Skin of body (tissue), 2 donors: ENCODE results near the gene PTPN1. TPM values are rescaled to one million over a fixed set of nuclear protein-coding genes. Genes with fewer than 3 reads are reported as not detected.
"Not testable (repeated sequence)": the region's sequence is repeated elsewhere in the genome, so short reads cannot be mapped to it uniquely, and the experiment has no call there.

Source experiments
- DNase-seq: peaks from one replicate; lab custom pipeline; 2025; lab: John Stamatoyannopoulos, UW
- total RNA-seq: library from RNA; depleted of rRNA; stranded (reverse); fragments of >200 nt; gene quantifications from one replicate; pipeline ENCODE4 v1.2.3, GENCODE V29; 2014

PTPN1 gene
- total RNA-seq, 1 donor from 2014 or later = 15.5 TPM

DNA sequence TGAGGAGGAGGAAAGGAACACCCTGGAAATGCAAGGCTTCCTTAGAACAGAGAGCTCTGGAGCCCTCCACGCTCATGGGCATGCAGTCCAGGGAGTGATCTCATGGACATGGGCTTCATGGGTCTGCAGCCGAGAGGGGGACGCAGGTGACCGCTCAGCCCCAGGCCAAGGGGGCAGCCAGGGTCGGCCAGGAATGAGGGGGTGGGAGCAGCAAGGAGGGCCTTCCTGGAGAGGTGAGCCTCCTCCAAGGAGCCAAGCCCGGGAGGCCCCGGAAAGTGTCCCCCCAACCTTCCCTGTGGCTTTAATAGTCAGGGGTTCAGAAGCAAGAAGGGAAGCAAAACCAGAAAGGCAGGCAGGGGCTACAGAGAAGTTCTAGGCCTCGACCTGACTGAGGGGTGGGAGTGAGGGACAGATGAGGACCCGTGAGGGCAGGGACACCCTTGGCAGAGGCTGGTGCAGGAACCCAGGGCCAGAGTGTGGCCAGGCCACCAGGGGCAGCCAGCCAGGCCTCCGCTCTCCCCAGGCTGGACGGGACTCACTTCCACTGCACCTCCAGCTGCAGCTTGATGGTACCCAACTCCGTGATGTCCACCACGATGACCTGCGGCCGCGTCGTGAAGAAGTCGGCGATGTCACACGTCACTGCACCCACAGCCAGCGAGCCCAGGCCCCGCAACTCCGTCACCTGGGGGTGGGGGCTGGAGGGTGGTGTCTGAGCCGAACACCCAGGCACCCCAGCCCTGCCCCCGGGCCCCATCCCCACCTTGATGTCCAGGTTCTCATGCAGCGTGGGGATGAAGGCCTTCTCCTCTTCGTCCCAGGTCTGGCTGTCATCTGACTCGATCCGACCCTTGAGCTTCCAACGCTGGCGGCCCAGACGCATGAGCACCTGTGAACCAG lies 97.9 kb downstream of the PTPN1 start:
- no peak for DNase-seq

DNA sequence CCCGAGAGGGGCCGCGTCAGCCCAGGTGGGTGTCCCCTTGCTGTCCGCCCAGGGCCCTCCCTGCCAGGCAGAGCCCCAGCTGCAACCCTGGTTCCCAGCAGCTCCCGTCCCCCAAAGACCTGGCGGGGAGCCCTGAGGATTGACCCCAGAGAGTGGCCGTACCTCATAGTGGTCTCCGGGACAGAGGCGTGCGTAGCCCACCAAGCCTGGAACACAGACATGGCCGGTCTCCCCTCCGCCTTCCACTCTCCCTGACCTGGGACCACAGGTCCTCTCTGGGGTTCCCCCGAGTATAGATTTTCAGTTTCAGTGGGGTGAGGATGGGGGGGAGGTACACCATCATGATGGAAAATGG lies 98.5 kb downstream of the PTPN1 start:
- DNase-seq = no peak

DNA sequence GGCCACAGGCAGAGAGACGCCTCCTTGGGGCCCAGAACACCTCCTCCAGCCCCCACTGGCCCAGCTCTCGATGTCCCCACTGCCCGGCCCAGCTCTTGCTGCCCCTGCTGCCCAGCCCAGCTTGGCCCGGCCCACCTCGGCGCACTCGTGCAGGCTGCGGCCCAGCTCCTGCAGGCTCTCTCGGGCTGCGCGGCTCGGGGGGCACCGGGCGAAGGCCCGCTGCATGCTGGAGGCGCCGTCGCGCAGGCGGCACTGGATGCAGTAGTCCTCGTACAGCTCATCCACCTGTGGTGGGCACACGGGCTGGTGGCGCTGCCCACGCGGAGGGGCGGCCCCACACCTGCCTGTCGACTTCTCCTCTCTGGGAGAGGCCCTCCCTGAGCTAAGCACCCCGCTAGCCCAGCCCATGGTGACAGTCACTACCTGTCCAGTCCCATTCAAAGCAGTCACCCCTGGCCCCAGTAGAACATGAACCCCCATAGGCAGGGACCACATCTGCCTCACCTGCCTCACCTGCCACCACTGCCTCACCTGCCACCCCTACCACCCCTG lies 99.3 kb downstream of the PTPN1 start:
- DNase-seq = no peak

DNA sequence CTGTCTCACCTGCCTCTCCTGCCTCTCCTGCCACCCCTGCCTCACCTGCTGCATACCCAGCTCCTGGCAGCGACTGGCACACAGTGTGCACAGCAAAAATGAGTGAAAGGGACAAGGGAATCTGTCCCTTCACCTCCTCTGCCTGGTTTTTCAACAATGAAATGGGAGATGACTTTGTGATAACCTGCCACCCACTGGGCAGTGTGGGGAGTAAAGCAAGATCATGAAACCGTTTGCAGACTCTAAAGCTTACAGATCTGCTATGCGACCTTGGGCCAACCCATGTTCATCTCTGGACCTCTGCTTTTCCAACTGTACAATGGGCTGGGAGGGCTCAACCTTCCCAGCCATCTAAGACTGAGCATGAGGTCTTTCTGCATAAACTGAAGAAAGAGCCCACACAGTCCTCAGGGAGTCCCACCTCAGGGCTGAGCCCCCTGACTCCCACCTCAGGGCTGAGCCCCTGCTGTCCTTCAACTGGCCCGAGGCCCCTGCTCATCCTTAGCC lies 100.1 kb downstream of the PTPN1 start:
- no peak for DNase-seq

DNA sequence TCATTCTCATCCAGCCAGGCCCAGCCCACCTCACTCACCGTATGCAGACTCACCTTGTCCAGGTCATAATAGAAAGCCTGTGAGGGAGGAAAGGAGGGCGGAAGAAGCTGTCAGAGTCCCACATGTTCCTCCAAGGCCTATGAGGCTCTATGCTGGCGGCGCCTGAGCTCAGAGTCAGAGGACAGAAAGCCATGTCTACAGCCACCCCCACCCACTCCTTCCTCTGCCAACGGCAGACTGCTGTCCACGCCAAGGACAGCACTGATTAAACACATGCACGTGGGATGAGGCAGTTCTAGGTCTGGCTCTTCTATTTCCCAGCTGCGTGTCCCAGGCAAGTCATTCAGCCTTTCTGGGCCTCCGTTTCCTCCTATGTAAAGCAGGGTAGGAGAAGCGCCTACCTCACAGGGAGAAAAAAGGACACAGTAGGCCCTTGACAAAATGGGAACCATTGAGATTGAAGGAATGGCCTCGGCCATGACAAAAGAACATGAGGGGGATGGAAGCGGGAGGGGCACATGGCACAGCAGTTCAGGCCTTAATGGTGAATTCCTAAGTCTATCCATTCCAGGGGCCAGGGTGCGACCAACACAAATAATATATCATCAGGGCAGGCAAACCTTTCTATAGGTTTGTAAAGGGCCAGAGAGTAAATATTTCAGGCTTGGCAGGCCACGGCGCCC lies 101.1 kb downstream of the PTPN1 start:
- DNase-seq = no peak

DNA sequence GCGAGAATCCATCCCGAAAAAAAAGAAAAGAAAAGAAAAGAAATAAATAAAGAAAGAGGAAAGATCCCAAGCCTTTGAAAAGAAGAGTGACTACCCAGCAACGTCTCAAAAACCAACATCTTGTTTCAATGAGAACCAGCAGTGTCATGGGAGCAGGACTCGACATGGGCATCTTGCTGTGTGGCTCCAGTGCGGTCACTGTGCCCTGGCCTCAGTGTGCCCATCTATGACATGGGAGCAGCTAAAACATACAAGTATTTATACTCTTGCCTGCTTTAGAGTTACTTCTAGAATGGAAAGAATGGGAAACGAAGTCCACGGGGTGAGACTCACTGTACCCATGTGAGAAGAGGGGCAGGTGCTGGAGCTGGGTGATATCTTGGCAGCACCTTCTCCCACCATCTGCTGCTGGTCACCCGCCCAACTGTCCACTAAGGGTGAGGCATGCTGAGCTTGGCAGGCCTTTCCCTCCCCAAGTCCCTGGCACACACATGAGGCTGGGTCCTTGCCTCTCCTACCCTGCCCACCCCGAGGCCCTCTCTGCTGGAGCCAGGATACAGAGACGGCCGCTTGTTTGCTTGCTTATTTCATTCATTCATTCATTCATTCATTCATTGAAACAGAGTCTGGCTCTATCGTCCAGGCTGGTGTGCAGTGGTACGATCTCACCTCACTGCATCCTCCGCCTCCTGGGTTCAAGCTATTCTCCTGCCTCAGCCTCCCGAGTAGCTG lies 103.4 kb downstream of the PTPN1 start:
- DNase-seq = no peak

DNA sequence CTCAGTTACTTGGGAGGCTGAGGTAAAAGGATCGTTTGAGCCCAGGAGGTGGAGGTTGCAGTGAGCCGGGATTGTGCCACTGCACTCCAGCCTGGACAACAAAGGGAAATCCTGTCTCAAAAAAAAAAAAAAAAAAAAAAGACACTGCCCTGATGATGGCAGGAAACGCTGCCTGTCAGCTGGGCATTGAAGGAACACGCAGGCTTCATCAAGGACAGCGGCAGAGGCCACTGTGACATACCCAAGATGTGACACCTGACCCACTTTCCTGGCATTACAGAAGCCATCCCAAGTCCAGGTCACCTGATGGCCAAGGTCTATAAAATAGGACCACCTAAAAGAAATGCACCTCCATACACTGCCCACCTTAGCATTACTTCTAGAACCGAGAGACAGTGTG lies 105.2 kb downstream of the PTPN1 start:
- no peak for DNase-seq

DNA sequence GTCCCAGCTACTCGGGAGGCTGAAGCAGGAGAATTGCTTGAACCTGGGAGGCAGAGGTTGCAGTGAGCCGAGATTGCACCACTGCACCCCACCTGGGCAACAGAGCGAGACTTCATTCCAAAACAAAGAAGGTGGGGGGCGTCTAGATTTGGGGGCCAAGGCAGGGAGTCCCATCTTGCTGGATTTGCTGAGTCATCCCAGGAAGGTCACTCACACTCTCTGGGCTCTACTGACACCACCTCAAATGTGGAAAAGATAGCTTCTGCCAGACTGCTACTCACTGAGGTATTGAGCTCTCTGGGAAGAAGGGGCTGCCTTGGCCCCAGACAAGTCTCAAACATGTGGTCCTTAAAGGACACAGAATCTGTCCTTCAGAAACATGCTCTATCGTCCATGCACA lies 106.8 kb downstream of the PTPN1 start:
- no peak for DNase-seq

DNA sequence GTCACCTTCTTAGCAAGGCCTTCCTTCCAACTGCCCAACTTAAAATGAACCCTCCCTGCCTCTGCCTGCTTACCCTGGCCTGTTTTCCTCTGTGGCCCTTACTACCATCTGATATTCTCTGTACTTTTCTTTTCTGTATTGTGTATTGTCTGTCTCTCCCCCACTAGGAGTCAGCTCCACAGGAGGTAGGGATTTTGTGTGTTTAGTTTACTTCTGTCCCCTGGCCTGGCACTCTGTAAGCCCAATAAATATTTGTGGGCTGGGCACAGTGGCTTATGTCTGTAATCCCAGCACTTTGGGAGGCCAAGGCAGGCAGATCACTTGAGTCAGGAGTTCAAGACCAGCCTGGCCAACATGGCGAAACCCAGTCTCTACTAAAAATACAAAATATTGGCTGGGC lies 108.4 kb downstream of the PTPN1 start:
- no peak for DNase-seq

DNA sequence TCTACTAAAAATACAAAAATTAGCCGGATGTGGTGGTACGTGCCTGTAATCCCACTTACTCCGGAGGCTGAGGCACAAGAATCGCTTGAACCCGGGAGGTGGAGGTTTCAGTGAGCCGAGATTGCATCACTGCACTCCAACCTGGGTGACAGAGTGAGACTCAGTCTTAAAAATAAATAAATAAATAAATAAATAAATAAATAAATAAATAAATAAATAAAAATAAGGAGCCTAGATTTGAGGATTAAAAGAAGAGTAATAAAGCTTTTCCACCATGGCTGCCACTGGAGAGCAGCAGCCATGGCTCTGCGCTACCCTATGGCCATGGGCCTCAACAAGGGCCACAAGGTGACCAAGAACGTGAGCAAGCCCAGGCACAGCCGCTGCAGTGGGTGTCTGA lies 110.3 kb downstream of the PTPN1 start:
- DNase-seq = not testable (repeated sequence)

DNA sequence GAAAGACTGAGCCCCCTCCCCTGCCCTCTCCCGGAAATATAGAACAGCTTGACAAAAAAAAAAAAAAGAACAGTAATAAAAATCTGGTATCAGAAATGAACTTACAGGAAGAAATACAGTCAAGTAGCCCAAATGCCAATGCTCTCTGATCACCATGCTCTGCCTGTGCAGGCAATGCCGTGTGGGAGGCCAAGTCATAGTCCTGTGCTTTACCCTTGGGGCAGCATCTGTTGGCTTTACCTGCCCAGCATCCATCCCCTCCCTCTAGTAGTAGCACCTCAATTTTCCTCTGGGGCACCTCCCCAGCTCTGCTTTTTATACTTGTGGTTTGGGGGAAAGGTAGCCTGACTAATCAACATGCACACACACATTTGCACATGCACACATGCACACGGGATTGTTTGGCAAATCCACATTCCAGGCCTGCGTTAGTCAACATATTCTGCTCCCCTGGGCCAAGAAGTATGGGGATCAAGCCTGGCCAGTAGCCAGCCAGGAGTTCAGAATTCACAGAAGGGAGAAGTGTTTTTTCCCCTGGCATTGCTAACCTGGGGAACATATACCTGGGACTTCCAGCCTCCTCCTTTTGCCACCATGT lies 111.0 kb downstream of the PTPN1 start:
- DNase-seq = no peak

DNA sequence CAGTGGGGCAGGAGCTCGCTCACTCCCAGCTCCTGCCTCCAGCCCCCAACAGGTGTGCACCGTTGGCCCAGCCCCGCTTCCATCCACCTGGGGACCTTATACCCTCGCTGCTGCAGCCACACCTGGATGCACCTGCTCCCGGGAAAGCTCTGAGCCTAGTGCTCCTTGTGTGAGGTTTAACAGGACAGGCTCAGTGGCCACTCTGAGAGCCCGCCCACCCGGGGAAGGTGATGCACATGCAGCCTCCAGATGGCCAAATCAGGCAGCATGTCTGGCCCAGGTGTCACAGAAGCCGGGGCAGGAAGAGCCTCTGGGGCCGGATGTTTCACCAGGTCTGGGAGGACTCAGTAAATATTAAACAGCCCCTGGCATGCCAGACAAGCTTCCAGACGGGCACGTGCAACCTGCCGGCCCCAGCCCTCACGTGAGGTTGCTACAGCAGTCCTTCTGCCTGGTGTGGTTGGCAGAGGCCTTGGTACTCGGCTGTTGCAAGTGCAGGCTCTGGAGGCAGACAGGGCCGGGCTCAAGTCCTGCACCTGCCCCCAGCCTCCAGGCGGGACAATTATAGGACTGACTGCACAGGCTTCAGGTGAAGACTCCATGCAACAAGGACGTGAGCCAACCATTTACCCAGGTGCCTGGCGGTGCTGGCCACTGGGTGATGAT lies 114.3 kb downstream of the PTPN1 start:
- DNase-seq = no peak

DNA sequence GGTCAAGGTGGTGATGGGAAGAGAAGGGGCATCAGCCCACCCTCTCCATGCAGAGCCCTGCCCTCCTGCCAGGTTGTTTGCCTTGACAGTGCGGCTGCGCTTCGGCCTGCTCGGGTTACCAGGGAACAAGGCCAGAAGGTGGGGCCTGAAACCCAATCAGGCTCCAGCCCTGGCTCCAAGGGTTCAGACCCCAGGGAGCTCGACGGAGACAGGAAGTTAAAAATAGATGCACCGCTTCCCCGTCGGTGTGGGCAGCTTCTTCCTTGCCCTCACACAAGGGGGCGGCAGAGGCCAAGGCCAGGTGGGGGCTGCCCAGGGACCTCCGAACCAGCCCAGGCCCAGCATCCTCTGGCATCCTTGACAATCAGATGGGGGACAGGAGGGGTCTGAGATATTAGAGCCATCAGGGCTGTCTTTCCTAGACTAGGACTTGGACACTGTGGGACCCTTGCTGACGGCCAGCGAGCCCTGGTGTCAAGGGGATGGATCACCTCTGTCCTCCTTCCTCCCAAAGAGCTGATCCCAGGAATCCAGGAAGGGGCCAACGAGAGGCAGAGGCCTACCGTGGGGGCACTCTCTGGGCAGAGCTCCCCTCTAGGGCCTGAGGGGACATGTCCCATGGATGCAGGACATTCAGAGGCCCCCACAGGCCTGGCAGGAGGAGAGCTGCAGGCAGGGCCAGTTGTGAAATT lies 115.9 kb downstream of the PTPN1 start:
- DNase-seq = no peak

DNA sequence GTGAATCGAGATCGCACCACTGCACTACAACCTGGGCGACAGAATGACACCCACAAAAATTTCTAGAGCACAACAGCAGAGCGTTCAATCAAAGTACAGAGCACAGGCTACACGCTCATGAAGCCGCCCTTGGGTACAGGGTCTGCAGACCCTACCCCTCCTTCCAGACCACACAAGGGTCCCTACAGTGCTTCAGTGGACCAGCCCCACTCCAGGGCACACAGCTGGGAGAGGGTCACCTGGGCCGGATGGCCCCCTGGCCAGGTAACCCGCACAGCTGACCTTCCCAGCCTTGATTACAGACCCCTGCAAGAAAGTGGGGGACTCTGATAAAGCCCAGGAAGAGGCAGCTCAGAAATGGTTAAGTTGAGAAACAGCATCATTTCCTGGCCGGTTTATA lies 117.6 kb downstream of the PTPN1 start:
- no peak for DNase-seq

DNA sequence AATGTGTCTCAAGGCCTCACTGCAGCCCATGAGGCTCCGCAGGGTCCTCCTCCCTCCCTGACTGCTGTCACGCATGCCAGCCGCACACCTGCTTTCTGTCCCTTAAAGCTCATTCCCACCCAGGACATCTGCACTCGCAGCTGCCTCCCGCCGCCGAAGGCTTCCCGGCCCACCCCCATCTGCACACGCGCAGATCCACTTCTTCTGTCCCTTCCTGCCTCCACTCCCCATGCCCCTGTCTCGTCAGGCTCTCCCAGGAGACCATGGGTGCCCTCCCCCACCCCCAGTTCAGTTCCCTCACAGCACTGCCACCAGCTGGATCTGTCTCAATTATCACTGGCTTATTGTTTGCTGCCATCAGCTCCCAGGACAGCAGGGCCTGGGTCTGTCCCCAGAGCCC lies 118.1 kb downstream of the PTPN1 start:
- DNase-seq = no peak

DNA sequence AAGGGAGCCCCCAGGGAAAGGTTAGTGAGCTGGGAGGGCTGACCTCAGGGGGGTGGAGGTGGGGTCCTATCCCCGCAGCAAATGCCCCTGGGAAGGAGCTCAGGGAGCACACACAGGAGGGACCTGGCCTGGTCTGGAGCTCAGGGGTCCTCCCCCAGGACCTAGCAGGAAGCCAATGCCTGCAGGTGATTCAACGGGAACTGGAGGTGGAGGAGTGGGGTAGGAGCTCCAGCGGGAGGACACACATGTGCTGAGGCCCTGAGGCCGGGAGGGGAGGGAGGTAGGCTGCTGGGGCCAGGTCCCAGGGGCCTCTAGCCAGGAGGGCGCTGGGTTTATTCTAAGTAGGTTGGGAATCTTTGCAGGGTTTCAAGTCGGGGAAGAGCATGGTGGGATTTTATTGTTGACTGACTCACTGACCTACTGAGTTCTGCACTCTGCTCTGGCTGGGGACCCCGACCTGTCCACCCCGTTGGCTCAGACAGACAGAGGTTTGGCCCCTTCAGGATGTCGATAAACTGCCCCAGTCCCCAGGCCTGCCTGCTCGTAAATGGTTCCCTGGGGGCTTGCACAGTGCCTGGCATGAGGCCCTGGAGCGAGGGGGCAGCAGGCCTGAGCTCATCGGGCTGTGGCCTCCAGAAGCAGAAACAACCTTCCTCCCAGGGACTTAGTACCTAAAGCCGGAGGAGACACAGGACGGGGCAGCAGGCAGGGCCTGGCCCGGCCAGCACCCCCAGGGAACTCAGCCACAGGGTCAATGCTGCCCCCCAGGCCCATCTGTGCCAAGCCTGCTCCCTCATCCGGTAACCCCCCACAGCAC lies 118.9 kb downstream of the PTPN1 start:
- DNase-seq = no peak

DNA sequence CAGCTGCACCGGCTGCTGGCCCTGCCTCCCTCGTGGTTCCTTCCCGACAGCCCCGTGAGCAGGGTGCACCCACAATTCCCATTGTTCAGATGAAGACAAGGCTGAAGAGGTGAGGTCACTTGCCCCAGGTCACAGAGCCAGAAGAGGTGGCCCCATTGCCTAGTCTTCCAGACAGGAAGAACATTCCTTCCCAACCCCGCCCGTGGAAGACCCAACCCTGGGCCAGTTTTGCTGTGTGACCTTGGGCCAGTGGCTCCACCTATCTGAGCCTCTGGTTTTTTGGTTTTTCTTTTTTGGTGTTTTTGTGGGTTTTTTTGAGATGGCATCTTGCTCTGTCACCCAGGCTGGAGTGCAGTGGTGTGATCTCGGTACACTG lies 119.5 kb downstream of the PTPN1 start:
- no peak for DNase-seq

DNA sequence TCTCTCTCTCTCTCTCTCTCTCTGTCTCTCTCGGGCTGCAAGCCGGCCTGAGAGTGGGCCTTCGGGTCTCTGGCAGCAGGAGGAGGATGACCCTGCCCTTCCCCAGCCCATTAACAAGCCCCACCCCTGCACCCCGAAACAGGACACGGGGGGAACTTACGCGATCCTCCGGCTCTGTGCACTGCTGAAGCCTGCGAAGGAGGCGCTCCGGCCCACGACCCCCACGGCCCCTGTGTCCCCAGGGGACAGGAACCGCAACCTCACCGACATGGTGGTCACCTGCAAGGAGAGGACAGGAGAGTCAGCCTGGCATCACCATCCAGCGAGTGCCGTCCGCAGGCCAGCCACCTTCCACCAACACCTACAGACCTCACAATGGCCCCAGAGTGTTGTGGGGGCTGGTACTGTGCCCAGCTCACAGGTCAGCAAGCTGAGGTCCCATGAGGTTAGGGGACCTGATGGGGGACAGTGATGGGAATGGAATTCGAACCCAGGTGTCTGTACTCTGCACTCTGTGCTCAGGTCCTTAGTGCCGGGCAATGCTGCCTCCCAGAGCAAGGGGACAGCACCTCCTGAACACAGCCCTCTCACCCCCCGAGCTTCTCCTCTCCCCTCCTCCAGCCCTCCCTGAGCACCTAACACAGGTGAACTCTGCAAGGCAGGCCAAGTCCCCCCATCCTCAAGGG lies 120.5 kb downstream of the PTPN1 start:
- DNase-seq = no peak

DNA sequence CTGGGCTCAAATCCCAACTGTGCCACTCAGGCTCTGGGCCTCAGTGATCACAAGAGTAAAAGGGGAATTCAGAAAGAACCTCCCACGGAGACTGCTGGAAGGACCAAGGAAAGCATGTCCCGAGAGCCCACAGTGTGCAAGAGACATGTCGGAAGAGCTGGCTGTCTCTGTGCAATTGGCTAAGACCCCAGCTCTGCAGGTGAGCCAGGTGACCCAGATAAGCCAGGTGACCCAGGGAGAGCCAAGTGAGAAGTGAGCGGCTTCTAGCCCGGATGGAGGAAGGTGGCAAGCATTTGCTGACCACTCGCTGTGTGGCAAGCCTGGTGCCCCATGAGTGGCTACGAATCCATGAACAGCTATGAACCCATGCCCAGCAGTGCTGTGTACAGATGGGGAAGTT lies 122.1 kb downstream of the PTPN1 start:
- no peak for DNase-seq
